T-helper 17 cell (primary cell): ENCODE results near the gene OGFRL1. TPM values are rescaled to one million over a fixed set of nuclear protein-coding genes. Genes with fewer than 3 reads are reported as not detected.

Experiments used
- ATAC-seq: fragments of 150-1000 bp; cut with Tn5 transposase; 2 replicates; pipeline ENCODE4 v1.10.0; 2021; ENCODE audit warnings: mild to moderate bottlenecking, moderate library complexity
- DNase-seq, 3 donors: peaks; one replicate each; pipeline versions ENCODE4 v3.0.0 to v3.0.0-alpha.2; 2020 to 2021
- H3K9me3 ChIP-seq: one replicate; pipeline ENCODE4 v1.7.0; 2013; ENCODE audit warnings: low read length, mild to moderate bottlenecking; ENCODE audit not compliant: control insufficient read depth, poor library complexity, severe bottlenecking
- H3K27ac Mint-ChIP-seq: one replicate; pipeline ENCODE4 v1.8.0; 2022; ENCODE audit warnings: mild to moderate bottlenecking, moderate library complexity, mixed read lengths
- H3K27me3 Mint-ChIP-seq: one replicate; pipeline ENCODE4 v1.8.0; 2022; ENCODE audit warnings: mixed read lengths
- H3K36me3 Mint-ChIP-seq: one replicate; pipeline ENCODE4 v1.8.0; 2022; ENCODE audit warnings: low read depth, mixed read lengths
- H3K4me1 Mint-ChIP-seq: one replicate; pipeline ENCODE4 v1.8.0; 2022; ENCODE audit warnings: mild to moderate bottlenecking, mixed read lengths
- H3K4me3 Mint-ChIP-seq: one replicate; pipeline ENCODE4 v1.8.0; 2022; ENCODE audit warnings: mild to moderate bottlenecking, moderate library complexity, mixed read lengths
- total RNA-seq, 4 donors: library from RNA in 2 of 4; stranded (reverse) in 2 of 4; gene quantifications; one replicate each; pipeline ENCODE4 v1.2.3 and lab custom pipeline; 2022 to 2026

OGFRL1 gene
- total RNA-seq, 2 donors from 2014 or later, result 11.6 to 14.7 TPM

DNA sequence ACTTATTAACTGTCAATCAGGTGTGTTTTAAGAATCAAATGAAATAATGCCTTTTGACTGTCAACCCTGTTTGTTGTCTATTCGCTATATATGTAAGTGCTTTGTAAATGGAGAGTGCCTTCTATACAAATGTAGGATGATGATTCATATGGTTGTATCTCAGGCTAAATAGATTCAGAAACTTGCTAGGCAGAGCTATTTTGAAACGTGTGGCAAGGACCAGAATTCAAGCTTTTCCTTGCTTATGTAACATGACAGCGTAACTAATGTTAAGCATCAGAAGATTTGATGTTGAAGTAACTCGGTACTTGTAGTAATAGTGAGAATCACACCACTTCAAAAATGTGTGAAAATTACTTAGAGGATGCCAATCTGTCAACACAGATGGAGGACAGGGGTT is 3.4 kb downstream of the OGFRL1 start:
- DNase-seq, result no peak
- Mint-ChIP-seq H3K27me3 (no peaks in the 10 kb centered on the region), H3K4me3 (no peak overlapping the region), H3K27ac (no peak overlapping the region), H3K36me3 (peaks cover 7% of the 10 kb centered on the region), H3K4me1 (peaks cover 39% of the 10 kb centered on the region)
- no peaks in the 10 kb centered on the region for H3K9me3 ChIP-seq
- no peak for ATAC-seq

DNA sequence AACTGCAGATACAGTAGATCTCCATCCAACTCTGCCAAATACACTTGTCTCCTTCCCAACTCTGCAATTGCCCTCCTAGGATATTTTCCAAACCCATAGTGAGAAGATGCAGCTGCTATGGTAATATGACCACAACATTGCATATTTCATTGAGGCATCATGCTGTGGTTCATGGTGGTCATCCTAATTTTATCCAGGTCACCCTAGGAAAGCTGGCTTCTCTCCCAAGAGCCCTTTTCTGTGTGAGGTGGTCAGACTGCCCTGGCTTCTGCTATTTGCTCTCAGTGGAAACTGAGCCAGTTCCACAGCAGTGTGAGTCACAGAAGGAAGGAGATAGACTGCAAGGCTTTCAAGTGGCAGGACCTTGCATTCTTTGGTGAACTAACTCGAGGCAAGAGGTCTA is 5.5 kb downstream of the OGFRL1 start:
- Mint-ChIP-seq H3K4me3 (no peak overlapping the region), H3K4me1 (peaks cover 28% of the 10 kb centered on the region)

DNA sequence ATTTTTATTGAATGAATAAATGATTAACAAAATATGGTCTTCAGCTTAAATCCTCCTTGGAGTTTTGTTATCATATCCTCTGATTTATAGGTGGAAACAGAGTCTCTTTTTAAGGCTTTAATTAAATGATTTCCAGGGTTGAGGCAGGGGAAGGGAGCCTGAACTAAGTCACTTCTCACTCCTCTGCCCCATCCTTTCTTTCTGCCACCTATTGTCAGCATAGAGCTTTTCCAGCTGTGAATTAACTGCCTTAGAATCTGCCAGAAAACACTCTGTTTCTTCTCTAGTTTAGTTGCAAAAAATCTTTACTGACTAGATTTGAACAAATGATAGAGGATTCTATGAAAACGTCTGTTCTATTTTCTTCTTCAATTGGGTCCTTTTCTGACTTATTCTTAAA is 9.8 kb downstream of the OGFRL1 start:
- Mint-ChIP-seq H3K4me1 (peaks cover 10% of the 10 kb centered on the region), H3K27me3 (no peaks in the 10 kb centered on the region), H3K4me3 (no peak overlapping the region)

More for the DNA sequence above, 5.5 kb downstream of the OGFRL1 start:
- peaks cover 8% of the 10 kb centered on the region for H3K36me3 Mint-ChIP-seq
- DNase-seq (no peak), ATAC-seq (no peak)
- no peaks in the 10 kb centered on the region for H3K27me3 Mint-ChIP-seq
- H3K9me3 ChIP-seq, result no peaks in the 10 kb centered on the region
- no peak overlapping the region for H3K27ac Mint-ChIP-seq

DNA sequence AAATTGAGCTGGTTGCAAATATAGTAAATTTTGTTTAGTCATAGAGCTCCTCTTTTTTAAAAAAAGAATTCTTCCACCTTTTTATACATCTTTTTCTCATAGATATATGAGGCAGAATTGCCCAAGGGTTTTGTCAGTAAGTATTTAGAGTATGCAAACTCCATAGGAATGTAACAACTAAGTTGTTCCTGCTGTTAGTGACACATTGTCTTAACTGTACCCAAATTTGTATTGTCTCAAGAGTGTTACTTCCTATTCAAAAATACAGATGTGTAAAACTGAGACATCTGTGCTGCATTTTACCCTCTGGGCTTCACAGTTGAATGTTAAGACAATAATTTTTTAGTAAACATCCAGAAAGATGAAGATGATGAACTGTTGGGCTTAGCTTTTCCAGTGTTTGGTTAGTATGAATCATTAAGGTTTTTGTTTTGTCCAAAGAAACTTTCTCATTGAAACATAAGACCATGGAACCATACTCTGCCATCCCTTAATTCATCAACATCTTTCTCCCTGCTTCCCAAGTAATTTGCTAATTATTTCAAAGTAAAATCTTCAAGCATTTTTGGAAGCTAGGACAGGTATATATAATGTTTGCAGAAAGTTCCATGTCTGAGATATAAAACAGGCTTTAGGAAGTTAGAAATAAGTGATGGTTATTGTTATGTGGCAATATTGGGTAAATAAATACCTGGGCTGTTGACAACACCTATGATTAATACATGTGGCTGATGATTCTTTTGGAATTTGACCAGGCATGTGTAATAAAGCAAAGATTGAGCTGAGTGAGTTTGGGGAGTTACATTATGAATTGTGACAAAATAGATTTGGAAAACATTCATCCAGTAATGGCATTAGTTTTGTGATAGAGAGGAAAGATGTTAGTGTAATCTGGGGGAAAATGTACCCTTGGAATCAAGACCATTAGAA is 11.2 kb downstream of the OGFRL1 start:
- Mint-ChIP-seq H3K4me3 (no peak overlapping the region), H3K27ac (no peak overlapping the region), H3K36me3 (peaks cover 10% of the 10 kb centered on the region), H3K27me3 (no peaks in the 10 kb centered on the region), H3K4me1 (peaks cover 7% of the 10 kb centered on the region)
- ATAC-seq (no peak), DNase-seq (no peak)
- H3K9me3 ChIP-seq, result no peaks in the 10 kb centered on the region

More for the DNA sequence above, 9.8 kb downstream of the OGFRL1 start:
- DNase-seq, result no peak
- H3K27ac Mint-ChIP-seq, result no peak overlapping the region
- no peak for ATAC-seq
- H3K9me3 ChIP-seq, result no peaks in the 10 kb centered on the region
- peaks cover 15% of the 10 kb centered on the region for H3K36me3 Mint-ChIP-seq

DNA sequence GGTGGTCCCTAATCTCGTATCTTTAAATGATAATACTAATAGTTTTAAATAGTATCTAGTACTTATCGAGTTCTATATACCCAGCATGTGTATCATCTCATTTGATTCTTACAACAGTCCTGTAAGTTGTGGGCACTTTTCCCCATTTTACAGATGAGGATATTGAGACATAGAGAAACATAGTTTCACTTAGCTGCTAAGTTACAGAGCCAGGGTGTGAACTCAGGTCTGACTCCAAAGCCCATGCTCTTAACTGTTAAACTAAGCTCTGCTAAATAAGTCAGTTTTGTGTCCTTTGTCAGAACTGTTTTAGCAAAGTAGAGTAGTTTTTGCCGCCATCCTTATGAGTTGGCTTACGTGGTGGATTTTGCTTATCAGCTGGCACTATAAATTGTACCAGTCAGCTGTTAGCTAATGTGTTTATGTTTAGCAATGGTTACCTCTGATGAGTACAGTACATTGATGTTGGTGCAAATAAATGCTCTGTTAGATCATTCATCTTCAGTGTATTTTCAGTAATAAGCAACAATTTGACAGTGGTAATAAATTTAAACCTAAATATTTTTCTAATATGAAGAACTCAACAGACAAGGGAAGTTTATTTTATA is 12.1 kb downstream of the OGFRL1 start:
- Mint-ChIP-seq H3K4me3 (no peak overlapping the region), H3K36me3 (peaks cover 10% of the 10 kb centered on the region), H3K27me3 (no peaks in the 10 kb centered on the region), H3K27ac (no peak overlapping the region), H3K4me1 (peaks cover 7% of the 10 kb centered on the region)
- no peak for DNase-seq
- ATAC-seq, result no peak
- H3K9me3 ChIP-seq, result no peaks in the 10 kb centered on the region

DNA sequence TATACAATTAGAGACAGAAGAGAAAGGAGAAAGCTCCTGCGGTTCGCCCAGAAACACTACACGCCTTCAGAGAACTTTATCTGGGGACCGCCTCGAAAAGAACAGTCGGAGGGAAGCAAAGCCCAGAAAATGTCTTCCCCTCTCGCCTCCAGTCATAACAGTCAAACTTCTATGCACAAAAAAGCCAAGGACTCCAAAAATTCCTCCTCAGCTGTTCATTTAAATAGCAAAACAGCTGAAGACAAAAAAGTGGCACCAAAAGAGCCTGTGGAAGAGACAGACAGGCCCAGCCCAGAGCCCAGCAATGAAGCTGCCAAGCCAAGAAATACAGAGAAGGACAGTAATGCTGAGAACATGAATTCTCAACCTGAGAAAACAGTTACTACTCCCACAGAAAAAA is 12.9 kb downstream of the OGFRL1 start:
- peaks cover 7% of the 10 kb centered on the region for H3K4me1 Mint-ChIP-seq
- H3K27ac Mint-ChIP-seq, result peak overlapping the region; percentile 8
- no peaks in the 10 kb centered on the region for H3K27me3 Mint-ChIP-seq
- H3K9me3 ChIP-seq, result no peaks in the 10 kb centered on the region
- peaks cover 10% of the 10 kb centered on the region for H3K36me3 Mint-ChIP-seq
- ATAC-seq (no peak), DNase-seq (no peak)
- H3K4me3 Mint-ChIP-seq, result no peak overlapping the region

DNA sequence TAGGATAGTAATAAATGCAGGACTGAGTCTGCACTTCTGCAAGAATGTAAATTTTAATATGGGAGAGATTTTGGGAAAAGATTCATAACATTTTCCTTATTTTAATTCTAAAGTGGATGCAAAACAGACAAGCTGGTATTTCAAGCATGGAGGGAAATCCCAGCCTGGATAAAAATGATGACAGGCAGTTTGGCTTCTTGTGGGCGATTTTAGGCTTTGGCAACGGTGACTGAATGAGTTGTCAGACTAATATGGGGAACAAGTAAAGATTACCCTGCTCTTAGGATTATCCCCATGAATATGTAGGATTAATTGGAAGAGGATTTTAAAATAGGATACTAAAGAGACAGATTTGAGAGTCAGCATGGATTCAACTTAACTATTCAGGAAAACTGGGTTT is 21.0 kb downstream of the OGFRL1 start:
- H3K9me3 ChIP-seq, result peaks cover 3% of the 10 kb centered on the region
- Mint-ChIP-seq H3K27ac (peak overlapping the region; percentile 8), H3K4me3 (no peak overlapping the region), H3K36me3 (no peaks in the 10 kb centered on the region), H3K4me1 (no peaks in the 10 kb centered on the region), H3K27me3 (no peaks in the 10 kb centered on the region)
- DNase-seq (no peak), ATAC-seq (no peak)

DNA sequence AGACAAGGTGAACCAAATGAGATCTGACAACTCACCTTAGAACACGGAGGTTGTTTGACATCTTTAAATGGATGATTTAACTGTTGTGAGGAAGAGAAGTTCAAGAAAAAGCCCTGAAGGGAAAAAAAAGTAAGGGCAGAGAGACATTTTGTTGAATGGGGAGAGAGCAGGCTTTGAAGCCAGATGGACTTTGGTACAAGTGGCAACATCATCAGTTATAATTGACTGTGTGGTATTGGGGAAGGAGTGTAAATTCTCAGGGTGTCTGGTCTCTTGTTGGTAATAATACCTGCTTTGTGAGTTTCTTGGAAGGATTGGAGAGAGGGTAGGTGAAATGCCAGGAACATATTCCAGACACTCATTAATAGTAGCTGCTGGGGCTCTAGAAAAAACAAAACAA is 21.6 kb downstream of the OGFRL1 start:
- H3K9me3 ChIP-seq, result peaks cover 3% of the 10 kb centered on the region
- H3K27me3 Mint-ChIP-seq, result no peaks in the 10 kb centered on the region
- H3K27ac Mint-ChIP-seq, result no peak overlapping the region
- DNase-seq, result no peak
- no peaks in the 10 kb centered on the region for H3K36me3 Mint-ChIP-seq
- H3K4me3 Mint-ChIP-seq, result no peak overlapping the region
- no peak for ATAC-seq
- no peaks in the 10 kb centered on the region for H3K4me1 Mint-ChIP-seq

DNA sequence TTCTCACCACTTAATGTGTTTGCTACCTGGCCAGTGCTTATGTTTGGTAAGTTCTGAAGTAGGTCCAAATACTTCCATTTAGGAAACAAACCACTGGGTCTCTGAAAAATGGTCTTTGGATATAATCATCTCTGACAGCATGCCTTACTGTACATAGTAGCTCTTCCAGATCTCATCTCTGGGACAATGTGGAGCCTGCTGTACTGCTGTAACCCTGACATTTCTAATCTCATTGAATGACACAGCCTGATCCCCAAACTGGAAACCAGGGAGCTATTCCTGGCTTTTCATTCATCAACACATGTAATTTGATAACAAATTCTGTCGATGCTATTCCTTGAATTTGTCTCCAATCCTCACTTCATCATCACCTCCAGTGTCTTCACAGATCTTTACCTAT is 23.5 kb downstream of the OGFRL1 start:
- no peak overlapping the region for H3K27ac Mint-ChIP-seq

DNA sequence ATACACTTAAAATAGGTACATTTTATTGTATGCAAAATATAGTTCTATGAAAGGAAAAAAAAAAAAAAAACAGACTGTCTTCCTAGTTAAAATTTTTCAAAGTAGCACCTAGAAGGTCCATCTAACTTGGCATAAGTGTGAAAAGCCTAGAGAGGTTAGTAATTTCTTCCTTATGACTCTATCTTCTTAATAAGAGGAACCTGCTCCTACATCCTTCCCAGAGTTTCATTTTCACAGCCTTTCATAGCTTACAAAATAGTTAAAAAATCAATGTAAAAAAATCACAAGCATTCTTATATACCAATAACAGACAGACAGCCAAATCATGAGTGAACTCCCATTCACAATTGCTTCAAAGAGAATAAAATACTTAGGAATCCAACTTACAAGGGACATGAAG is 28.8 kb downstream of the OGFRL1 start:
- peaks cover 3% of the 10 kb centered on the region for H3K9me3 ChIP-seq
- ATAC-seq, result no peak
- Mint-ChIP-seq H3K27me3 (no peaks in the 10 kb centered on the region), H3K36me3 (no peaks in the 10 kb centered on the region), H3K27ac (no peak overlapping the region), H3K4me3 (no peak overlapping the region), H3K4me1 (no peaks in the 10 kb centered on the region)
- DNase-seq, result no peak

More for the DNA sequence above, 23.5 kb downstream of the OGFRL1 start:
- ATAC-seq (no peak), DNase-seq (no peak)
- H3K4me1 Mint-ChIP-seq, result no peaks in the 10 kb centered on the region
- no peak overlapping the region for H3K4me3 Mint-ChIP-seq
- no peaks in the 10 kb centered on the region for H3K36me3 Mint-ChIP-seq
- H3K9me3 ChIP-seq, result peaks cover 3% of the 10 kb centered on the region
- no peaks in the 10 kb centered on the region for H3K27me3 Mint-ChIP-seq

DNA sequence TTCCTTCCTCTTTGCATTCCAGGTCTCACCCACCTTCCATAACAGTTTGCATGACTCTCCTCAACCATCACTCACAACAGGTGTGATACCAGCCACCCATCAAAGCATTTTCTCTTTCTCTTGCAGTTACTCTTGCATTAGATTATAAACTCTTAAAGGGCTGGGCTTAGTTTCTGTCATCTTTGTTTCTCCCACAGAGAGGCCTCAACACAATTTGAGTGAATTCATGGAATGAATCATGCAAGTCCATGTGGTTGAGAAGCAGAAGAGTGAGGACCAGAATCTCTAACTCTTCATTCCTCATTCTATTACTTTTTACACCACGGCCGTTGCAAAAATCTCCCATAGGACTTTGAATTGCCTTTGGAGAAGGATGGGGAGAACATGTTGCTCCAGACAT is 31.4 kb downstream of the OGFRL1 start:
- Mint-ChIP-seq H3K4me3 (no peak overlapping the region), H3K27ac (no peak overlapping the region), H3K27me3 (peaks cover 11% of the 10 kb centered on the region), H3K36me3 (no peaks in the 10 kb centered on the region), H3K4me1 (peaks cover 3% of the 10 kb centered on the region)
- DNase-seq, result no peak
- no peak for ATAC-seq
- H3K9me3 ChIP-seq, result no peaks in the 10 kb centered on the region

DNA sequence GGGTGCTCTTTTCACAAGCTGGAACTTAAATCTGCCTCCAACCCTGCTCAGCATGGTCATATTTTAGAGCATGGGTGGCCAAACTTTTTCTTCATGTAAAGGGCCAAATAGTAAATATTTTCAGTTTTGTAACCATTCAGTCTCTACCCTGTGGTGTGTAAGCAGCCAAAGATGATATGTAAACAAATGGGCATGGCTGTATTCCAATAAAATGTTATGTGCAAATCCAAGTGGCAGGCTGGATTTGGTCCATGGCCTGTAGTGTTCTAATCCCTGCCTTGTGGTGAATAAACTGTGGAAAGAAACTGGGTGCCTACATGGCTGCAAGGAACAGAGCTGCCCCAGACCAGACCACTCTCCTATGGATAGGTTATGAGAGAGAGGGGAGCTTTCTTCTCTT is 32.7 kb downstream of the OGFRL1 start:
- Mint-ChIP-seq H3K4me1 (peaks cover 5% of the 10 kb centered on the region), H3K27ac (no peak overlapping the region)

DNA sequence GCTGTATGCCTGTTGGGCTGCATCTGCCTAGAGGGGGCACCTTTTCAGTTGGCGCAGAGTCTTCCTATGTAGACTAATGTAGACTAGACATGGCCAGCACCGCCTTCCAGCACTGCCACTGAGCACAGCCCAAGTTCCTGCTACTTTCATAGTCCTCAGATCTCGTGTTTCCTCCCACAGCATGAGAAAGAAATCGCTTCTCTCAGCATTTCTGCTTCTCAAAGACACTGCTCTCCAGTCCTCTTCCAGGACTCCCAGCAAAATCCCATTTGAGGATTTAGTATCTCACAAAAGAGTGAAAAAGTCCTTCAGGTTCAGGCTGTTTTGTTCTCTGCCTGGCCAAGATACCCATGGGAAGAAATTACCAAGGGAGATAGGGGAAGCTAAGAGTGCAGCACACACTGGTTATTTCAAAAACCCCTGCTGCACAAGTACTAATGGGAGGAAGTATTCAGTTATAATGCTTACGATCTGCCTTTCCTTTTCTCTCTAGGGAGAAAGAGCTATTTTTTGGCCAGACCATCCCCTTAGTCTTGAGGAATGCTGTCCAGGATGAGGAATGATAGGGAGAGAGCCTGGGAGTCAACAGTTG is 35.7 kb downstream of the OGFRL1 start:
- Mint-ChIP-seq H3K27me3 (peaks cover 44% of the 10 kb centered on the region), H3K4me1 (peaks cover 5% of the 10 kb centered on the region), H3K4me3 (no peak overlapping the region), H3K27ac (no peak overlapping the region), H3K36me3 (no peaks in the 10 kb centered on the region)
- no peak for ATAC-seq
- H3K9me3 ChIP-seq, result no peaks in the 10 kb centered on the region
- DNase-seq, result no peak

More for the DNA sequence above, 32.7 kb downstream of the OGFRL1 start:
- ATAC-seq, result no peak
- no peaks in the 10 kb centered on the region for H3K9me3 ChIP-seq
- no peaks in the 10 kb centered on the region for H3K36me3 Mint-ChIP-seq
- peaks cover 23% of the 10 kb centered on the region for H3K27me3 Mint-ChIP-seq
- H3K4me3 Mint-ChIP-seq, result no peak overlapping the region
- DNase-seq, result no peak
